Tibial artery (tissue), 4 donors: Measurements from ENCODE around the gene ANGPTL8.
A peak's percentile ranks its signal among the peaks of the same experiment; 100 is the strongest.

Source experiments
- DNase-seq, 2 donors: peaks; one replicate each; pipeline ENCODE4 v3.0.0-alpha.2; 2019
- H3K27ac ChIP-seq, 2 donors: fragments of 200-600 bp; sonication (generic) in 1 of 2; 1 replicate in 1 of 2; 2 replicates in 1 of 2; pipeline ENCODE4 v1.5.1; 2018 to 2019; ENCODE audit warnings: mild to moderate bottlenecking in 1 of 2
- H3K27me3 ChIP-seq, 2 donors: fragments of 200-600 bp; sonication (generic) in 1 of 2; one replicate each; pipeline versions ENCODE4 v1.5.1 to v1.6.0; 2016 to 2019
- H3K36me3 ChIP-seq, 3 donors: fragments of 200-600 bp; sonication (generic) in 2 of 3; one replicate each; pipeline ENCODE4 v1.5.1; 2016 to 2019; ENCODE audit warnings: mild to moderate bottlenecking in 2 of 3
- H3K4me1 ChIP-seq, 4 donors: fragments of 200-600 bp; sonication (generic) in 2 of 4; 1 replicate in 3 of 4; 2 replicates in 1 of 4; pipeline ENCODE4 v1.5.1; 2016 to 2019
- H3K4me3 ChIP-seq, 2 donors: fragments of 200-600 bp; sonication (generic) in 1 of 2; 1 replicate in 1 of 2; 2 replicates in 1 of 2; pipeline ENCODE4 v1.5.1; 2018 to 2019; ENCODE audit warnings: mild to moderate bottlenecking in 2 of 2
- H3K9me3 ChIP-seq, 3 donors: fragments of 200-600 bp; sonication (generic) in 1 of 3; one replicate each; pipeline ENCODE4 v1.5.1; 2016 to 2019
- intact Hi-C: fragments of 100-400 bp; cut with DNase I; formaldehyde crosslinking; loops from one replicate; pipeline ENCODE4 v1.15.0; 2023; ENCODE audit warnings: low total_unique reads
- TF ChIP-seq, protein P1 (sequence below), 2 experiments: fragments of 200-600 bp in 1 of 2; fragments of 450-650 bp in 1 of 2; IDR thresholded peaks; one replicate each; pipeline ENCODE4 v1.5.1; 2017 to 2019; ENCODE audit warnings: antibody characterized with exemption in 2 of 2, mild to moderate bottlenecking in 1 of 2, moderate library complexity in 1 of 2

Gene ANGPTL8

DNA sequence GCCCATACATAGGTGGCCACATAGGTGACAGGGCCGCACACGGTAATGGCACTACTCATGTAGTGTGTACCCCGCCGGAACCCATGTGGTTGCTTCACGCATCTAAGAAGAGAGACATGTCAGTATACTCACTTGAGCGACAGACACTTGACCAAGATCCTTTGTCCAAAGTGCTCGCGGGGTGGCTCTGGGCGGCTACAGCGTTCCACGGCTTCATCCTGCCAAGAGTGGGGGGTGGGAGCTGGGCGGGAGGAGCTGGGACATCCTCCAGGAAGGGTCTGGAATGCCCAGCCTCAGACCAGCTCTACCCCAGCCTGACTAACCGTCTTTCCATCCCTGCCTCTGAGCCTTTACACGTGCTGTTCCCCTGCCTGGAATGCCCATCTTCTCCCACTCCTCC, 8.5 kb downstream of the ANGPTL8 start:
- H3K27me3 ChIP-seq = no peaks in the 10 kb centered on the region
- DNase-seq = no peak
- H3K27ac ChIP-seq = peak overlapping the region; percentile 16 to 32
- TF ChIP-seq, protein P1, sequence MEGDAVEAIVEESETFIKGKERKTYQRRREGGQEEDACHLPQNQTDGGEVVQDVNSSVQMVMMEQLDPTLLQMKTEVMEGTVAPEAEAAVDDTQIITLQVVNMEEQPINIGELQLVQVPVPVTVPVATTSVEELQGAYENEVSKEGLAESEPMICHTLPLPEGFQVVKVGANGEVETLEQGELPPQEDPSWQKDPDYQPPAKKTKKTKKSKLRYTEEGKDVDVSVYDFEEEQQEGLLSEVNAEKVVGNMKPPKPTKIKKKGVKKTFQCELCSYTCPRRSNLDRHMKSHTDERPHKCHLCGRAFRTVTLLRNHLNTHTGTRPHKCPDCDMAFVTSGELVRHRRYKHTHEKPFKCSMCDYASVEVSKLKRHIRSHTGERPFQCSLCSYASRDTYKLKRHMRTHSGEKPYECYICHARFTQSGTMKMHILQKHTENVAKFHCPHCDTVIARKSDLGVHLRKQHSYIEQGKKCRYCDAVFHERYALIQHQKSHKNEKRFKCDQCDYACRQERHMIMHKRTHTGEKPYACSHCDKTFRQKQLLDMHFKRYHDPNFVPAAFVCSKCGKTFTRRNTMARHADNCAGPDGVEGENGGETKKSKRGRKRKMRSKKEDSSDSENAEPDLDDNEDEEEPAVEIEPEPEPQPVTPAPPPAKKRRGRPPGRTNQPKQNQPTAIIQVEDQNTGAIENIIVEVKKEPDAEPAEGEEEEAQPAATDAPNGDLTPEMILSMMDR (IDR thresholded peaks at IDR 0.05) = no peak
- no peak overlapping the region for H3K4me3 ChIP-seq
- peaks cover 0 to 14% (median 6%) of the 10 kb centered on the region in 4 donors for H3K4me1 ChIP-seq
- intact Hi-C loops = no loop called here
- peaks cover 7 to 74% (median 47%) of the 10 kb centered on the region in 3 donors for H3K36me3 ChIP-seq
- H3K9me3 ChIP-seq = no peaks in the 10 kb centered on the region

DNA sequence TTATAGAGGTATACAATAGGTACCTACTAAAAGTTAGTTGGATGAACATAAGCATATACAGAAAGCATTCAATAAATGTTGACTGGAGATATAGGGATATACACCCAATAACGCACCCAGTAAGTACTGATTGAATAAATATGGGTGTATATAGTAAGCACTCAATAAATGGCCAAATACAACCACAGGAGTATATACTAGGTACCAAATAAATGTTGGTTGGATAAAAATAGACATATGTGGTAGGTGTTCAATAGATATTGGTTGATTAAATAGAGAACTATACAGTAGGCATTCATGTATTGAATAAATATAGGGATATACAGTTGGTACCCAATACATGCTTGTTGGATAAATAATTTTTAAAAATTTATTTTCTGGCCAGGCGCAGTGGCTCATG, 9.4 kb downstream of the ANGPTL8 start:
- intact Hi-C loops = no loop called here
- no peaks in the 10 kb centered on the region for H3K9me3 ChIP-seq
- H3K4me3 ChIP-seq = no peak overlapping the region
- no peaks in the 10 kb centered on the region for H3K27me3 ChIP-seq
- TF ChIP-seq, protein P1 (IDR thresholded peaks at IDR 0.05) = no peak
- H3K4me1 ChIP-seq = peaks cover 0 to 9% (median 4%) of the 10 kb centered on the region in 4 donors
- no peak overlapping the region for H3K27ac ChIP-seq
- no peak for DNase-seq
- peaks cover 7 to 75% (median 47%) of the 10 kb centered on the region in 3 donors for H3K36me3 ChIP-seq

DNA sequence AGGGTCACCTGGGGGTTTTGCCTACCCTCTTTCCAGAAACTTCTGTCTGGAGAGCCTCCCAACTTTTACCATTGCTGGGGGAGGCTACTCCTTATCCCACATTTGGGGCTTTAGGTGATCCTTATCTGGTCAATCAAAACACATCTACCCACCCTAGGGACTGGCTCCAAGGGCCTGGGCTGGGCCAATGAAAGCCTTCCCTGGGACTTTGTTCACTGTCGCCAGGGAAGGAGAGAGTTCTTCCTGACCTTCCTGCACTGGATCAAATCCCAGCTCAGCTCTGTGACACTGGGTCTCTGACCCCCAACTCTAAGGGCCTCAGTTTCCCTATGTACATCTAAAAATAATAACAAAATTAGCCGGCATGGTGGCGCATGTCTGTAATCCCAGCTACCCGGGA, 11.8 kb downstream of the ANGPTL8 start:
- H3K27ac ChIP-seq = no peak overlapping the region
- H3K27me3 ChIP-seq = no peaks in the 10 kb centered on the region
- H3K4me3 ChIP-seq = no peak overlapping the region
- peaks cover 0 to 8% (median 4%) of the 10 kb centered on the region in 4 donors for H3K4me1 ChIP-seq
- H3K36me3 ChIP-seq = peaks cover 7 to 69% (median 47%) of the 10 kb centered on the region in 3 donors
- intact Hi-C loops = no loop called here
- H3K9me3 ChIP-seq = no peaks in the 10 kb centered on the region
- no peak for DNase-seq
- TF ChIP-seq, protein P1 (IDR thresholded peaks at IDR 0.05) = no peak

DNA sequence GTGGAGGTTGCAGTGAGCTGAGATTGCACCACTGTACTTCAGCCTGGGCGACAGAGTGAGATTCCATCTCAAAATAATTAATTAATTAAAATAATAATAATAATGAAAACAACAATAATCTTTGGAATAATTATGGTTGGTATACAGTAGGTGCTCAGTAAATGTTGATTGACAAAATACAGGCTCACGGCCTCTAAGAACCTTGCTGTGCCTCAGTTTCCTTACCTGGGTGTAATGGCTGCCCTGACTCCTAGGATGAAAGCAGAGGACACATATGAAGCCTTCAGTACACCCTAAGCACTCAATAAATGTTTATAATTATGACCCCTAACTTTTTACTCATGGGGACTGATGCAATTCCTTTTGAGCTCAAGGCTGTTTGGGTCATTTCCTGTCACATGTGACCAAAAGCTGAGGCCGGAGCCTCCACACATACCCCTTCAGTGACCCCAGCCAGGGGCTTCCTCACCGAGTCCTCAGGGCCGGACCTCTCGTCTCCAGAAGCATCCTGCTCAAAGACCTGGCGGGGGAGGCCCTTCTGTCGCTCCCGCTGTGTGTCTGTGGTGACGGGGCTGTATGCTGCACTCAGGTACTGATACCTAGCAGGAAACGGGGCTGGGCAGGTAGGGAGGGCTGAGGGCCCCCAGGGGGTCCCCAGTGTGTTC, 12.4 kb downstream of the ANGPTL8 start:
- intact Hi-C loops = no loop called here
- H3K36me3 ChIP-seq = peaks cover 7 to 63% (median 47%) of the 10 kb centered on the region in 3 donors
- H3K27me3 ChIP-seq = no peaks in the 10 kb centered on the region
- TF ChIP-seq, protein P1 (IDR thresholded peaks at IDR 0.05) = no peak
- H3K4me1 ChIP-seq = peaks cover 0 to 8% (median 4%) of the 10 kb centered on the region in 4 donors
- H3K27ac ChIP-seq = no peak overlapping the region
- DNase-seq = no peak
- no peak overlapping the region for H3K4me3 ChIP-seq
- H3K9me3 ChIP-seq = no peaks in the 10 kb centered on the region

DNA sequence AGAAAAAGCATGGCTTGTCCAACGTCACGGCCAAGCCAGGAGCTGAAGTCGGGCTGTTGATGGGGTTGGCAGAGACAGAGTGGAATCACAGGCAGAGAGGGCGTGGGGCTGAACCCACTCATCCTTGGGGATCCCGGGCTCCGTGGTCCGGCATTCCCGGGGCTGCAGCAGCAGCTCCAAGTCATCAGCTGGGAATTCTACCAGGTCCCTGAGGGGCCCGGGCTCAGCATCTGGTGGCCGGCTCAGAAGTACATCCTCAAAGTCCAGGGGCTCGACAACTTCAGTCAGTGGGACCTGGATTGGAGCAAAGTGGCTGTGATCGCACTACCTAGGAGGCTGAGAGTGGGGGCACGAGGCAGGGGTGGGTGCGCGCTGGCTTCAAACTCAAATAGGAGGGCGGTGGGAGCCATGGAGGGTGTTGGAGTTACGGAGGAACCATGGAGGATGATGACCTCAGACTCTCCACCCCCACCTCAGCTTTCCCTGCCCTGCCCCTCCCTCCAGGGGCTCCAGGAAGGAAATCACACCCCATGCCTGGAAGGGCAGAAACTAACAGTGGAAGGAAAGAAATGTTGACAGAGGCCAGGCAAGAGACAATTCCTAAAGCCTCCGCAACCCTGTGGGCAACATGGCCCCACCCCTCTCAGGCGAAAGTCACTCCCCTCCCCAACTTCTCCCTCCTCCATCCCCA, 13.4 kb downstream of the ANGPTL8 start:
- TF ChIP-seq, protein P1 (IDR thresholded peaks at IDR 0.05) = no peak

More for the DNA sequence above, 13.4 kb downstream of the ANGPTL8 start:
- Histone ChIP-seq H3K27me3 (no peaks in the 10 kb centered on the region), H3K4me3 (no peak overlapping the region), H3K4me1 (peaks cover 0 to under 1% (median 0%) of the 10 kb centered on the region in 4 donors), H3K36me3 (peaks cover 7 to 53% (median 41%) of the 10 kb centered on the region in 3 donors), H3K9me3 (no peaks in the 10 kb centered on the region), H3K27ac (no peak overlapping the region)
- DNase-seq = no peak
- intact Hi-C loops = no loop called here
